Measurements from ENCODE around the gene PRR20A. TPM values are rescaled to one million over a fixed set of nuclear protein-coding genes. Genes with fewer than 3 reads are reported as not detected.
A peak's percentile ranks its signal among the peaks of the same experiment; 100 is the strongest.
"Not testable (repeated sequence)": the region's sequence is repeated elsewhere in the genome, so short reads cannot be mapped to it uniquely, and the experiment has no call there.

PRR20A gene
- total RNA-seq, result not detected

GRCh38 chr13:57140235-57140968, at the start of gene PRR20A:
TSS of gene PRR20A (plus strand) at chr13:57140918. CDS start at chr13:57141305, 387 bp downstream.
- H3K9me3 ChIP-seq; H3K36me3 ChIP-seq; H3K4me3 ChIP-seq; H3K27ac ChIP-seq; H3K27me3 ChIP-seq; ATAC-seq (ENCODE audit: low FRiP score in 2 of 2); H3K4me1 ChIP-seq: not testable (repeated sequence)
- whole genome bisulfite sequencing, 2 donors, result 92 to 96% methylated on average over 11 to 12 of the region's 34 CpGs
- peak in 1 of 2 donors; percentile 17 for DNase-seq

- no peaks in the 10 kb centered on the region for H3K9me3 ChIP-seq
- H3K4me1 ChIP-seq, result no peaks in the 10 kb centered on the region
- no peak overlapping the region for H3K27ac ChIP-seq
- no peak overlapping the region for H3K4me3 ChIP-seq
- H3K36me3 ChIP-seq, result no peaks in the 10 kb centered on the region
- TF ChIP-seq CTCF (IDR thresholded peaks at IDR 0.05), result no peak
- TF ChIP-seq EP300 (IDR thresholded peaks at IDR 0.05), result no peak
- TF ChIP-seq POLR2A (IDR thresholded peaks at IDR 0.05), result no peak
- TF ChIP-seq POLR2AphosphoS5 (IDR thresholded peaks at IDR 0.05), result no peak
- no peak for DNase-seq
- no peak for ATAC-seq (ENCODE audit: low FRiP score in 2 of 2)
- no peaks in the 10 kb centered on the region for H3K27me3 ChIP-seq
- 91 to 97% methylated on average over 4 of the region's 4 CpGs for WGBS, 2 donors
Measured at GRCh38 chr13:57114945-57115344, 25.8 kb upstream of the PRR20A start.

GRCh38 chr13:57123681-57124080, 17.0 kb upstream of the PRR20A start:
- 75 to 77% methylated on average over 1 of the region's 1 CpG for WGBS, 2 donors
- DNase-seq (no peak), ATAC-seq (ENCODE audit: low FRiP score in 2 of 2) (peak in 1 of 2 donors; percentile 56)
- Histone ChIP-seq H3K36me3 (no peaks in the 10 kb centered on the region), H3K27ac (no peak overlapping the region), H3K4me1 (no peaks in the 10 kb centered on the region), H3K9me3 (no peaks in the 10 kb centered on the region), H3K27me3 (no peaks in the 10 kb centered on the region), H3K4me3 (no peak overlapping the region)
- TF ChIP-seq POLR2A (IDR thresholded peaks at IDR 0.05), result no peak
- TF ChIP-seq POLR2AphosphoS5 (IDR thresholded peaks at IDR 0.05), result no peak
- no peak for TF ChIP-seq CTCF (IDR thresholded peaks at IDR 0.05)
- TF ChIP-seq EP300 (IDR thresholded peaks at IDR 0.05), result no peak

GRCh38 chr13:57128909-57129308, 11.8 kb upstream of the PRR20A start:
- Histone ChIP-seq H3K4me3 (no peak overlapping the region), H3K27ac (no peak overlapping the region), H3K36me3 (no peaks in the 10 kb centered on the region), H3K9me3 (no peaks in the 10 kb centered on the region), H3K27me3 (no peaks in the 10 kb centered on the region), H3K4me1 (no peaks in the 10 kb centered on the region)
- DNase-seq (no peak), ATAC-seq (ENCODE audit: low FRiP score in 2 of 2) (no peak)
- TF ChIP-seq POLR2AphosphoS5 (IDR thresholded peaks at IDR 0.05) (no peak), CTCF (IDR thresholded peaks at IDR 0.05) (no peak), EP300 (IDR thresholded peaks at IDR 0.05) (no peak), POLR2A (IDR thresholded peaks at IDR 0.05) (no peak)
- WGBS, 2 donors, result 86 to 90% methylated on average over 6 of the region's 6 CpGs

- no peaks in the 10 kb centered on the region for H3K27me3 ChIP-seq
- no peak for TF ChIP-seq CTCF (IDR thresholded peaks at IDR 0.05)
- no peak for TF ChIP-seq POLR2AphosphoS5 (IDR thresholded peaks at IDR 0.05)
- no peak for TF ChIP-seq EP300 (IDR thresholded peaks at IDR 0.05)
- TF ChIP-seq POLR2A (IDR thresholded peaks at IDR 0.05), result no peak
- no peak for DNase-seq
- H3K27ac ChIP-seq, result no peak overlapping the region
- no peaks in the 10 kb centered on the region for H3K36me3 ChIP-seq
- no peak overlapping the region for H3K4me3 ChIP-seq
- no peak for ATAC-seq (ENCODE audit: low FRiP score in 2 of 2)
- H3K4me1 ChIP-seq, result no peaks in the 10 kb centered on the region
- WGBS, 2 donors, result 49 to 51% methylated on average over 2 of the region's 2 CpGs
- H3K9me3 ChIP-seq, result peaks cover 0 to 4% (median 0%) of the 10 kb centered on the region in 4 donors
Measured at GRCh38 chr13:57136093-57136492, 4.6 kb upstream of the PRR20A start.

Measured in upper lobe of left lung (tissue), 6 donors.